Stimulated activated naive CD8-positive, alpha-beta T cell treated with anti-CD3 and anti-CD28 coated beads, Interleukin-15, amount 100 ng/mL, for 72 hours (primary cell): ENCODE data around the gene RAD17.
"Not testable (repeated sequence)": the region's sequence is repeated elsewhere in the genome, so short reads cannot be mapped to it uniquely, and the experiment has no call there.

ENCODE experiments used
- ATAC-seq: fragments of 150-1000 bp; cut with Tn5 transposase; 2 replicates; pipeline ENCODE4 v1.10.0; 2021; ENCODE audit warnings: mild to moderate bottlenecking, moderate library complexity
- DNase-seq, 2 donors: peaks; one replicate each; pipeline ENCODE4 v3.0.0; 2021 to 2022
- H3K27ac Mint-ChIP-seq, 2 donors: one replicate each; pipeline ENCODE4 v1.8.0; 2022; ENCODE audit warnings: mild to moderate bottlenecking in 2 of 2, mixed read lengths in 2 of 2, moderate library complexity in 2 of 2
- H3K27me3 Mint-ChIP-seq: one replicate; pipeline ENCODE4 v1.8.0; 2022; ENCODE audit warnings: mixed read lengths
- H3K4me1 Mint-ChIP-seq: one replicate; pipeline ENCODE4 v1.8.0; 2022; ENCODE audit warnings: mild to moderate bottlenecking, mixed read lengths
- H3K4me3 Mint-ChIP-seq, 2 donors: one replicate each; pipeline ENCODE4 v1.8.0; 2022; ENCODE audit warnings: mild to moderate bottlenecking in 2 of 2, mixed read lengths in 2 of 2, moderate library complexity in 1 of 2
- H3K9me3 Mint-ChIP-seq, 2 donors: one replicate each; pipeline ENCODE4 v1.8.0; 2022; ENCODE audit warnings: mixed read lengths in 2 of 2

Gene RAD17

GRCh38 chr5:69367697-69368279 lies 1.8 kb upstream of the RAD17 start:
- Mint-ChIP-seq H3K4me1 (peaks cover 50% of the 10 kb centered on the region), H3K27me3 (no peaks in the 10 kb centered on the region), H3K4me3 (peak overlapping the region; percentile 81 to 98), H3K27ac (peak overlapping the region; percentile 99 to 100), H3K9me3 (no peaks in the 10 kb centered on the region)
- DNase-seq (no peak), ATAC-seq (no peak)

GRCh38 chr5:69368458-69369339 lies 919 bp upstream of the RAD17 start:
- H3K4me3 Mint-ChIP-seq: peak overlapping the region; percentile 81 to 98
- no peaks in the 10 kb centered on the region for H3K9me3 Mint-ChIP-seq
- ATAC-seq: peak; percentile 0
- H3K27me3 Mint-ChIP-seq: no peaks in the 10 kb centered on the region
- peaks cover 42% of the 10 kb centered on the region for H3K4me1 Mint-ChIP-seq
- peak overlapping the region; percentile 99 to 100 for H3K27ac Mint-ChIP-seq
- DNase-seq: peak; percentile 23 to 31

- Mint-ChIP-seq H3K27ac (peak overlapping the region; percentile 100), H3K4me1 (peaks cover 35% of the 10 kb centered on the region), H3K4me3 (peak overlapping the region; percentile 87 to 90)
- not testable (repeated sequence) for H3K27me3 Mint-ChIP-seq, H3K9me3 Mint-ChIP-seq, ATAC-seq
- DNase-seq: peak in 1 of 2 donors; percentile 14
These were observed 717 bp downstream of the RAD17 start for GRCh38 chr5:69370335-69370734.

GRCh38 chr5:69372394-69372793 lies 2.8 kb downstream of the RAD17 start:
- no peaks in the 10 kb centered on the region for H3K9me3 Mint-ChIP-seq
- H3K27ac Mint-ChIP-seq: no peak overlapping the region

GRCh38 chr5:69374911-69375446 lies 5.4 kb downstream of the RAD17 start:
- H3K9me3 Mint-ChIP-seq: no peaks in the 10 kb centered on the region
- H3K27me3 Mint-ChIP-seq: no peaks in the 10 kb centered on the region
- H3K4me3 Mint-ChIP-seq: no peak overlapping the region
- DNase-seq: no peak
- peaks cover 8% of the 10 kb centered on the region for H3K4me1 Mint-ChIP-seq
- ATAC-seq: no peak
- no peak overlapping the region for H3K27ac Mint-ChIP-seq

More at GRCh38 chr5:69372394-69372793, 2.8 kb downstream of the RAD17 start:
- H3K4me3 Mint-ChIP-seq: no peak overlapping the region
- ATAC-seq (no peak), DNase-seq (no peak)
- no peaks in the 10 kb centered on the region for H3K27me3 Mint-ChIP-seq
- peaks cover 17% of the 10 kb centered on the region for H3K4me1 Mint-ChIP-seq

- Mint-ChIP-seq H3K27me3 (no peaks in the 10 kb centered on the region), H3K9me3 (no peaks in the 10 kb centered on the region), H3K27ac (no peak overlapping the region), H3K4me1 (no peaks in the 10 kb centered on the region), H3K4me3 (no peak overlapping the region)
- DNase-seq: no peak
- no peak for ATAC-seq
These were observed 8.8 kb downstream of the RAD17 start for GRCh38 chr5:69378376-69378775.

GRCh38 chr5:69404659-69405330 lies 35.2 kb downstream of the RAD17 start:
- H3K4me3 Mint-ChIP-seq: no peak overlapping the region
- no peak for ATAC-seq
- no peak for DNase-seq
- no peaks in the 10 kb centered on the region for H3K27me3 Mint-ChIP-seq
- H3K4me1 Mint-ChIP-seq: no peaks in the 10 kb centered on the region
- H3K27ac Mint-ChIP-seq: no peak overlapping the region
- no peaks in the 10 kb centered on the region for H3K9me3 Mint-ChIP-seq

- DNase-seq (peak; percentile 21 to 40), ATAC-seq (peak; percentile 88)
- Mint-ChIP-seq H3K27me3 (no peaks in the 10 kb centered on the region), H3K4me1 (peaks cover 6% of the 10 kb centered on the region), H3K27ac (peak within 1 kb of the TSS in 1 of 2 donors; percentile 12), H3K4me3 (peak within 1 kb of the TSS; percentile 44 to 68), H3K9me3 (no peaks in the 10 kb centered on the region)
These were observed 45.4 kb downstream of the RAD17 start, which contains the start of gene MARVELD2 for GRCh38 chr5:69414885-69415583. TSS of gene MARVELD2 (plus strand) at chr5:69415116. CDS start at chr5:69419386, 4,270 bp downstream.

GRCh38 chr5:69415584-69415958 lies 46.0 kb downstream of the RAD17 start:
- Mint-ChIP-seq H3K27ac (peak overlapping the region in 1 of 2 donors; percentile 12), H3K4me3 (peak overlapping the region; percentile 41 to 68), H3K4me1 (peaks cover 6% of the 10 kb centered on the region), H3K27me3 (no peaks in the 10 kb centered on the region), H3K9me3 (no peaks in the 10 kb centered on the region)
- ATAC-seq (no peak), DNase-seq (no peak)

- Mint-ChIP-seq H3K4me3 (no peak overlapping the region), H3K27ac (no peak overlapping the region), H3K27me3 (no peaks in the 10 kb centered on the region), H3K9me3 (no peaks in the 10 kb centered on the region), H3K4me1 (peaks cover 6% of the 10 kb centered on the region)
- DNase-seq (no peak), ATAC-seq (no peak)
These were observed 46.6 kb downstream of the RAD17 start for GRCh38 chr5:69416180-69416579.

GRCh38 chr5:69416699-69417098 lies 47.1 kb downstream of the RAD17 start:
- DNase-seq (no peak), ATAC-seq (no peak)
- H3K27ac Mint-ChIP-seq: no peak overlapping the region
- H3K9me3 Mint-ChIP-seq: no peaks in the 10 kb centered on the region
- peaks cover 6% of the 10 kb centered on the region for H3K4me1 Mint-ChIP-seq
- no peaks in the 10 kb centered on the region for H3K27me3 Mint-ChIP-seq
- no peak overlapping the region for H3K4me3 Mint-ChIP-seq

GRCh38 chr5:69418554-69418953 lies 48.9 kb downstream of the RAD17 start:
- no peaks in the 10 kb centered on the region for H3K9me3 Mint-ChIP-seq
- H3K4me1 Mint-ChIP-seq: peaks cover 6% of the 10 kb centered on the region
- H3K4me3 Mint-ChIP-seq: no peak overlapping the region
- no peak overlapping the region for H3K27ac Mint-ChIP-seq
- ATAC-seq (no peak), DNase-seq (no peak)
- no peaks in the 10 kb centered on the region for H3K27me3 Mint-ChIP-seq

GRCh38 chr5:69431424-69432303 lies 62.0 kb downstream of the RAD17 start:
- no peaks in the 10 kb centered on the region for H3K4me1 Mint-ChIP-seq
- DNase-seq: no peak
- H3K27me3 Mint-ChIP-seq: no peaks in the 10 kb centered on the region
- no peak overlapping the region for H3K4me3 Mint-ChIP-seq
- no peak overlapping the region for H3K27ac Mint-ChIP-seq
- H3K9me3 Mint-ChIP-seq: no peaks in the 10 kb centered on the region
- no peak for ATAC-seq

- no peaks in the 10 kb centered on the region for H3K4me1 Mint-ChIP-seq
- ATAC-seq (no peak), DNase-seq (no peak)
- H3K9me3 Mint-ChIP-seq: no peaks in the 10 kb centered on the region
- peak overlapping the region in 1 of 2 donors; percentile 30 for H3K27ac Mint-ChIP-seq
- H3K4me3 Mint-ChIP-seq: no peak overlapping the region
- H3K27me3 Mint-ChIP-seq: no peaks in the 10 kb centered on the region
These were observed 63.0 kb downstream of the RAD17 start for GRCh38 chr5:69432412-69433206.
